Eye (tissue), 1 donor: ENCODE data around the gene NPR3.
"Not testable (repeated sequence)": the region's sequence is repeated elsewhere in the genome, so short reads cannot be mapped to it uniquely, and the experiment has no call there.

Source experiments
- DNase-seq: peaks from one replicate; pipeline ENCODE4 v3.0.0-alpha.2; 2015

NPR3 gene

DNA sequence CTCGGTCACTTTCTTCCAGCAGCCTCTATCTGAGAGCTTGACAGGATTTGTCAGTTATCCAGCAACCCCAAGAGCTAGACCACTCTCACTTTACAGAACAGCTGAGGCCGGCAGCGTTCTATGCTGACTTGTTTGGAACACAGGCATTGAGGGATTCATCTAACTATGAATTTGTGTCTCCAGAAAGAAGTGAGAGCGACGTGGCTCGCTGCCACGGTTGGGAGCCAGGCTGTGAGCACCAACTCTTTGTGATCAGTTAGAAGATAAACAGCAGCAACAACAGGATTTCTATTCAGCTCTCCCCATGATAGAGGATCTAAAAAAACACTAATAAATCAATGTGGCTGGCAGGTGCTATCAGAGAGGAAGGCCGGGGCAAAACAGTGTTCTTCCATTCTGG, 58.6 kb downstream of the NPR3 start:
- no peak for DNase-seq

DNA sequence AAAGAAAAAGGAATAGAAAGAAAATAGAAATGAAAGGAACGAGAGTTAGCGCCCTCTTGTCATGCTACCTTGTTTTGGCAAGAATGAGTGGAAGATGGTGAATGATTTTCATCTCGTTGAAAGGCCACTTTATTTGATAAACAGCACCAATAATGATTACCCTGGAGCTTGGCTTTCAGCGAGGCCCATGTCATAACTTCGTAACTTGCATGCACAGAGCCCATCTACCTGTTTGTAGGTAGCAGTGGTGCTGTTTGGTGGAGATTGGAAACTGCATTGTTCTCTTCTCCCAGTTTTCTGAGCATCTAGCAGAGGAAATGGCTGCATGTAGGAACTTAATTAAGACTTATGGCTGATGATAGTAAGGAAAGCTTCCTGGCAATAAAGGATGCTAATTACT, 59.3 kb downstream of the NPR3 start:
- DNase-seq: no peak

DNA sequence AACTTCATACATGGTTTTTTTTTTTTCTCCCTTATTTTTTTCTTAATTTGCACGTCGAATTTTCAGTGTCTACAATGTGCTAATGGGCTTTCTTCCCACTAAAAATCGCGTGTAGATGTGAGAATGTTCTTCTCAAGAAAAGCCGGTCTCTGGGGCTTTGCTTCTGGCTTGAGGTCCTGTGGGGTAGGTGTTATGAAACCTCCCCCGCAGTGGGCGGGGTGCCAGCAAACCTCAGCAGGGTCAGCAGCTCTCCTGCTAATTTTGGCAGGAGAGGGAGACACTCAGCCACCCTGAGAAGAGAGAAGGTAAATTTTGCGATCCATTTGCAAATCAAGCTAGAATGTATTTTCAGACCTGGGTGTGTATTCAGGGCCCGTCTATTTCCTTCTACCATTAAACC, 59.9 kb downstream of the NPR3 start:
- no peak for DNase-seq

DNA sequence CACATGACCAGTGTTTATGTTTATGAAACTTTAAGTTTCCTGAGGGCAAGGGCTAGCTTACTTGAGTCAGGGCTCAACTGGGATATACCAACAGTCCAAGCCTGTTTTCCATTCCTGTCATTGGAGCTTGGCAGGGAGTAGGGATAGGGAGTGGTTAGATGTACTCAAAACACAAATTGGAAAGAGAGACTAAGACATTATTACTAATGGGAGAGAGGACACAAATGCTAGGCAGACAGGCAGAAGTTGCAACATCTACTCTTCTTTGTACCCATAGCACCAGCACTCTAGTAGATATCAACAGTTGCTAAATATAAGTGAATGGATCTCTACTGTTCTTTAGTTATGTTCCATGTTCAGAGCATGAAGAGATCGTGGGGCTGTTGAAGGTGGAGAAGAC, 62.8 kb downstream of the NPR3 start:
- no peak for DNase-seq

DNA sequence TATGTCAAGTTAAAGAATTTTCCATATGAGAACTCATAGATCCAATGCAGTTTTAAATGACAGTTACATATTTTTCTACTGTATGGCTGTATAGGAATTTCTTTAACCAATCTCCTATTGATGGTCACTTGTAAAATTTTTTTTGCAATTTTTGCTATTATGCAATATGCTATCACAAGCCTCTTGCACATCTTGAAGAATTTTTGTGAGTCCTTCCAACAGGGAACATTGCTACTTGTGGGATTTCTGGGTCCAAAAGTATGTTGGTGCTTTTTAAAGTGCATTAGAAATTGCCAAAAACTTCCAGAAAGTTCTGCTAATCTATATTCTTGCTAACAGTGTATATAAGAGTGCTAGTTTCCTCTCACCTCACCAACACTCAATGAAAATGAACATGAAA, 65.1 kb downstream of the NPR3 start:
- DNase-seq: no peak

DNA sequence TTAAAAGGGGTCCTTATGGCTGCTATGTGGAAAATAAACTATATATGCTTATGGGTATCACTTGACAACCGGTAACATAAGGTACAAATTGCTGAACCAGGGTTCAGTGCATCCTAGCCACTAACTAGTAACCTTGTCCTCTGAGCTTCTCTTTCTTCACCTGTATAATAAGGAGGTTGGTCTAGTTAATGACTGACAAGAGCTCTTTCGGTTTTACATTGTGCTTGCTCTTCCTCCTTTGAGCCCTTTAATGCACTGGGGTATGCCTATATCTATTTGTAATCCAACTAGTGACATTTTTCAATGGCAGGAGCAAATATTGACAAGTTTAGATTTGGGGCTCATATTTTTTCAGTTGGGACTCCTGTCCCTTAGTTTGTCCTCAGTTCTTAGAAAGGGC, 66.1 kb downstream of the NPR3 start:
- no peak for DNase-seq

DNA sequence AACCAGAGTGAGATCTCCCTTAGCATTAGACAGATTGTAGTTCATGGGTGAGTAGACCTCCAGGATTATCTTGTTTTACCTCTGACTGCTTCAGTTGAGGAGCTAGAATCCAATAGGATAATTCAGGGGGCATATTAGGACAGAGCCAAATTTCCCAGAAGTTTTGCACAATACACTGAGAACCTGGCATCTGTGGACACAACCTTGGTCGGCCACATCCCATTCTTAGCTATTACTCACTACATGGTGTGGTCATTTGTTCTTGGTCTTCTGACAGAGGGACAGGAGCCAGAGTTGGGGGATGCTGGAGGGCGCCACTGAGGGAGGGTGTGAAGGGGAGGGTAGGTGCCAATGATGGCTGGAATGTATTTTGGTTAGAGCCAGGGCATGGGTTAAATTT, 66.6 kb downstream of the NPR3 start:
- no peak for DNase-seq

DNA sequence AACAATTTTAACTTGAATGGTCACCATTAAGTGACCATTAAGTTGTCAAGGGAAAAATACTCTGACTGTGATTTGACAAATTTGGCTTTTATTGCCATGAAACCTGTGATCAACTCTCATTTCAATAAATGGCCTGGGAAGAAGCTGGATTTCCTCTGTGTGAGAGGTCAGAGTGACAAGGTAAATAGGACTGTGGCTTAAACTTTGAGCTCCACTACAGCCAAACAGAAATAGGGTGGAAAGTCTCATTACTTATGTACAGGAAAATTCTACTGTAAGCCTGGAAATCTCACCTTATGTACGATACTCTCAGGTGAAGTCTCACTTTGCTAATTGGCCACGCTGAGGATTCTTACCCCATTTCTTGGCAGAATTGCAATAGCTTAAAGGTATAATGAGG, 67.3 kb downstream of the NPR3 start:
- no peak for DNase-seq

DNA sequence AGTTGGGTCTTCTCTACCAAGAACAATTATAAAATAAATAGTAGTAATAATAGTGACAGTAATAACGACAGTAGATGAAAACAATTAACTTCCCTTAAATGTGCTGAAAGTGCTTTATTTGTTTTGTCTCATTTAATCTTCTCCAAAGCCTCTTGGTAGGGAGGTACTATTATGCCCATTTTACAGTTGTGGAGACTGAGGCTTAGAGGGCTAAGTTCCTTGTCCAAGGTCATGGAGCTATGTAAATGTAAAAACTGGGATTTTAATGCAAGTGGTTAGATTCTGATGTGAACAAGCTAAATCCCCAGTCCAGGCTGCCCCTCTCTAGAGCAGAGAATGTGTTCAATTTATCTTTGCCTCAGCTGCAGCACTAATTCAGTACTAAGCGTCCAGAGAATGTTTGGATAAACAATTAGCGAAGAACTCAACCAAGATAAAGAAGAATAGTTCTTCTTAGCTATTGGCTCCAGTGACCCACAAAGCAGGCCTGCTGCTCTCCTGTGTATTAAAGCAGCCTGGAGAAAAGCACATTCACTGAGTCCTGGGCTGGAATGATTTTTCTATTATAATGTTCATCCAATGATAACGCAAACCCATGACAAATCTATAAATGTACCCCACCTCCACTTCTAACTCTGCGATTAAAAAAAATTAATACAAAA, 68.8 kb downstream of the NPR3 start:
- DNase-seq: no peak

DNA sequence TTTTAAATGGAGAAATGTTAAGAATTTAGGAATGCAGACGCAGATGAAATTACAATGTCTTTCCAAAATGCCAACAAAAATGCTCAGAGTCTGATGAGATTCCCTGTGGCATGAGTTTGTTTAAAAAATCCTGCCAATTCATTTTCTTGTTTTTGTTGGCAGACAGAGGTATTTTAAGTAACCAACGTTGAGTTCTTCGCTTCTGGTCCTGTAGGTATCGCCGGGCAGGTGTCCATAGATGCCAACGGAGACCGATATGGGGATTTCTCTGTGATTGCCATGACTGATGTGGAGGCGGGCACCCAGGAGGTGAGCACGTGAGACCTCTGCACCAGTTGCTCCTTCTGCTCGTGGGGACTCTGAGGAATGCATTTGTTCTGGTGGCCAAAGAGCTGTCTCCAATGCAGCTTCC, 69.4 kb downstream of the NPR3 start:
- DNase-seq: peak; percentile 13

DNA sequence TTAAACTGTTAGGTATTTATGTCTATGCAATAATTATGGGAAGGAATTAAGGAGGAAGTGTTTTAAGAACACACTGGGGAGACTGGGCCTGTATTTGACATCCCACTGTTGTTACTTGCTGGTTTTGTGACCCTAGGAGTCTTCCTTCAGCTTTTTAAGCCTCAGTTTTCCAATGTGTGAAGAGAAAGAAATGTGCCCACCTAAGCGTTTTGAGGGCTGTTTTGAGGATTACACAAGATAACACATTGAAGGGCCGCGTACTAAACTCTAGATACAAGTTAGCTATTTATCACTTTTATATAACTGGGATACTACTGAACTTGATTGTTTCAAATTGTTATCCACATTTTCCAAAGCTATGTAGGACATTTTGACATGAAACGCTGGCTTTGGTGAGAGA, 72.5 kb downstream of the NPR3 start:
- DNase-seq: no peak

DNA sequence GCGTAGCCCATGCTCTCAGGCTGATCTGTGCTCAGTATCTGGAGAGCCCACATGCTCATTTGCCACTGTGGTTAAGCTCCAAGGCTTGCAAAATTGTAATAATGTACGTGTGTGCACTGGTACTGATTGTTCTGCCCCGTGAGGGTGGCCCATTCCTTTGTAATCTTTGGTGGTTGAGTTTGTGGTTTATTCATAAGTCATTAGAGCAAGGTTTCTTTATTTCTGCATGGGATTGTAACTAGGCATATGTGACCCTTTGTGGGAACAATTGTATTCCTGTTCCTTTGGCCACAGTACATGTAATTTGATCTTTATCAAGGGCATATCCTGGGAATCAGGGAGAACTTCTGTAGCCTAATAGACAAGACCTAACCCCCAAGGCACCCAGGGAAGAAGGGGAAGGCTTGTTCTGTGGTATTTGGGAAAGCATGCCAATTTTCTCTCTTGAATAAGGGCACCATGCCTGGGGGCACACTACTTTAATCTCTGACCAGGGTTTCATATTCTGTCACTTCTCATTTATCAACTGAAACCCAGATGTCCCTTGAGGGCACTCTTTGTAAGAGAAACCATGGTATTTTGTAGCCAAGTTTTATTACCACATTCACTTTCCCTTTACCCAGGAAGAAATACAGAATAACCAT, 74.6 kb downstream of the NPR3 start:
- DNase-seq: peak; percentile 82

DNA sequence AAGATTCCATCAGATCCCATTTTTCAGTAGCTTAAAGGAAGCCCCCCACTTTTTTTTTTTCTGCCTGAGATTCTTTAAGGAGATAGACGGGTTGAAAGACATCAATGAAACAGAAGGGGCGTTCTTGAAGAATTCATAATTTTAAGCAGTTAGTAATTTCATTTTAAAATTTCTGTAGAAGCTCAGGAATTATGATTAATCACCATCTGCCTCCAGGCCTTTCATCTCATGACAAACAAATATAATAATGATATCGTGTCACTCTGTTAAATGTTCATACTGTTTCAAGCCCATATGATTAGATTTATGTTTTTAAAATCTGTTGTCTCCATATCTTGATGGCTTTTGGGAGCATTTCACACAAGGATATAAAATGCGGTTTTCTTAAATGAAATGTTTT, 75.2 kb downstream of the NPR3 start:
- DNase-seq: no peak

DNA sequence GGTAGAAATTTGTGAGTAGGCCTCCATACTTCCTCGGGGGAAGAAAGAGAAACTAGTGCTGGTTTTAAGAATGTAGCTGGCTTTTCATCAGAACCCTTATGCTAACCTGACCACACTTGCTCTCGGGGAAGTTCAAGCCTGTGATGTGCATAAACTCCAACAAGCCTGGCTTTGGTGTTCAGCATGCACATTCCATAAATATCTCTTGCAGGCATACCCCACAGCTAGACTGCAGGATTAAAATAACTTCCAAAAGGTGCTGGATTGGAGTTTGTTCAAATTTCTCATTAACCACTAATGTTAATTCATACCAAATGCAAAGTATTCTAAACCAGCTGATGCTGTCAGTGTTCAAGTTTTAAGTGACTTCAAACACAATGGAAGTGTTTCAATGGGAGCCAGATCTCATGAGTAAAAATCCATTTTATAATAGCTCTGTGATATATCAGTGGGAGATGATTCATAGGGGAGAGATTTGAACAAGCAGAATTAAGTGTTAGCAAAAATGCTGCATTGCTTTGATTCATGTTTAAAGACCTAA, 79.4 kb downstream of the NPR3 start:
- DNase-seq: no peak

DNA sequence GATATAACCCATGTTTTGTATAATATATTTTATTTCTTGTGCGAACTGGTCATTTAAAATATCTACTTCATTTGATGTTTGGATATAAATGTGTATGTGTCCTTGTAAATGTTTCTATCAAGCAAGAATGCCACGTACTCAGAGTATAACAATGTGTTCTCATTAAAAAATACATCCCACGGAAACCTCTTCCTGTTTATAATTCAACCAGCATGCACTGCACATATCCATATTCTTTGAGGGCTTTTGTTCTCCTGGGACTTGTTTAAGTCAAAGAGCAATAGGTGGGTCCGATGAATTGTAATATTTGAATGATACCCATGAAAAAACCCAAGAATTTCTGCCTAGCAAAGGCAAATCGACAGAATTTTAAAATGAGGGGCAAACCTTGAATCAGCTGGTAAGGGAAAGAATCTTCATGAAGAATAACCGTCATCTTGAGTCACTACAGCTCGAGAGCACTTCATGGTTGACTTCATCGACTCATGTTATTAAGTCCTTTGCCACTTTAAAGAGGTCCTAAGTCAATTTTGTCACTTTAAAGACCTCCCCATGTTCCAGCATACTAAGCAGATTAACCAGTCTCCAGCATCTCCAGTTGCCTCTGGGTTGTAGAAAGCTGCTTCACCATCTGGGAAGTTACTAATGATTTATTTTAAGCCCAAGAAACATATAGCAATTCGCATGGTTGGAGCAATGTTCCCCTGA, 80.6 kb downstream of the NPR3 start:
- no peak for DNase-seq

DNA sequence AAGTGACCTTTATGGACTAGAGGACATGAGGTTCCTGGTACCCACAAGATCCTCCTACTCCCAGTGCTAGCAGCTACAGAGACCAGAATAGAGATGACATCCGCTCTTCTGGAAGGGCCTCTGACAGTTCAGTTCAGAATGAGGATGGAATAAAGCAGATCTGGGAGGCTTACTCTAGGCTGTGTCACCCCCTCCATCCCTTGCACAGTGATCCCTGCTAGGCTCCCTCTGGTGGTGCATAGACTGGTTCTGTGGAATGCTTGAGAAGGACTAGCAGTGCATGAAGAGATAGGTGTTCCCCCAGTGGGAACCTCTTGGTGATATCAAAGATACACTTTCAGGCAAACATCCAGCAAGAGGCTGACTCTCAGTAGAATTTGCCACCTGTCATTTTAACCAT, 83.0 kb downstream of the NPR3 start:
- no peak for DNase-seq

DNA sequence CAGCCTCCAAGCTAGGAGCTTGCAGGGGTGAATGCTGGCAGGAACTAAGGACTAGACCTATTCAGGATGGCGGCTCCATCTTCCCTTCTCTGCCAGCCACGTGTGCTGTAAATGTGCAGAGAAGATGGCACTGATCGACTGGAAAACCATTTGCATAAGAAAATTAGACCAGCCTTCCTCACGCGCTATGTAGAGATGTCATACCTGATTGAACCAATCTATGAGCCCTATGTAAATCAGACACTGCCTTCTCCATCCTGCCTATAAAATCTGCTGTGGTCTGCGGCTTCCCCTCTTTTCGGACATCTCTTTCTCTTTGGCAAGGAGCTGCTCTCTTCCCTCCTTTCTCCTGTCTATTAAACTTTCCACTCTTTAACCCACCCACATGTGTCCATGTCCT, 91.6 kb downstream of the NPR3 start:
- no peak for DNase-seq

DNA sequence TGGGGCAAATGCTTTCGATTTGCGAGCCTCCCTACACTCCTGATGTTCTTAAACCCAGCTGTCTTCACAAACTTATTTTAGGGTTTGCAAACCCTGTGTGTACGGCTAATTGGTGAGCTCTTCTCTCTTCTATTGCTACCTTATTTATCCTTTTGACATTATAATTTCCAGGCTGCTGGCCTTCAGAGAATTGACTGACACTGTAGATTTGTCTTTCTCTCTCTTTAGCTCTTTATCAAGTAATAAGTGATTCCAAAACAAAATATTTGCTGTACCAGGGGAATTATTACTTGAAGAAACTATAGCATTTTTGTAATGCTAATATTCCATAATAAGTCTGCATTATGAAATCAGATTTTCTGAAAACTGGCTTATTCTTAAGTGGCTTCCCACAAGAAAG, 92.5 kb downstream of the NPR3 start:
- DNase-seq: no peak

DNA sequence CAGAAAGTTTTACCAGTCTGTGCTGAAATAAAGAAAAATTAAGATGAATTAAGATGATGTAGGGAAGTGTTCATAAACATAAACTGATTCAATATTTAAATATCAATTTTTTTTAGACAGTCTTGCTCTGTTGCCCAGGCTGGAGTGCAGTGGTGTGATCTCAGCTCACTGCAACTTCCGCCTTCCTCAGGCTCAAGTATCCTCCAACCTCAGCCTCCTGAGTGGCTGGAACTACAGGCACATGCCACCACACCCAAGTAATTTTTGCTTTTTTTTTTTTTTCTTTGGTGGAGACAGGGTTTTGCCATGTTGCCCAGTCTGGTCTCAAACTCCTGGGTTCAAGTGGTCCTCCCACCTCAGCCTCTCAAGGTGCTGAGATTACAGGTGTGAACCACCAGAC, 94.3 kb downstream of the NPR3 start:
- not testable (repeated sequence) for DNase-seq

DNA sequence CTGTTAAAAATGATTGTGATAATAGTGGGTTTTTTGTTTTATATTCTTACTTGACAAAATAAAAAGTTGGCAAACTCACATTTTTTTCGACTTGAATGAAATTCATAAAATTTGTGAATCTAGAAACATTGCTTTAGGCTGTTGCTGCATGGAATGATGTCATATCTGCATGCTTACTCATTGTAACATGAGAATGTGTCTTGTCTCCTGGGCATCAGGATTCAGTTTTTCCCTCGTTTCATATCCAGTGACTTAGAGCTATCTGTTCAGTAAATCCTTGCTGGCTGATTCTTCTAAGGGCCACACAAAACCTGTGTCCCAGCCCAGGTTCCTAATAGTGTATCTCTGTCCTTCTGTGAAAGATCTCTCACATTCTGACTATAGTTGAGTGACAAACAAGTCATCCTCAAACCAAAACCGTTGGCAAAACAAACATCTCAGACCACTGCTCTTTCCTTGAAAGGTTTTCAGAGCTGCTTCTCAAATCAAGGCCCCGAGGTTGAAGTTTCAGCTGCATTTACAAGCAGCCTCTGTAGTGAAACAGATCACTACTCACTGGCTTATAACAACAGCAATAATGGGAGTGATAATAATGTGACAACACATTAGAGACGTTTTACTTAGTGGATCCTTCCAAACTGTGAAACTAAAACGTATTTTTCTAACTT, 95.0 kb downstream of the NPR3 start:
- DNase-seq: peak; percentile 57

DNA sequence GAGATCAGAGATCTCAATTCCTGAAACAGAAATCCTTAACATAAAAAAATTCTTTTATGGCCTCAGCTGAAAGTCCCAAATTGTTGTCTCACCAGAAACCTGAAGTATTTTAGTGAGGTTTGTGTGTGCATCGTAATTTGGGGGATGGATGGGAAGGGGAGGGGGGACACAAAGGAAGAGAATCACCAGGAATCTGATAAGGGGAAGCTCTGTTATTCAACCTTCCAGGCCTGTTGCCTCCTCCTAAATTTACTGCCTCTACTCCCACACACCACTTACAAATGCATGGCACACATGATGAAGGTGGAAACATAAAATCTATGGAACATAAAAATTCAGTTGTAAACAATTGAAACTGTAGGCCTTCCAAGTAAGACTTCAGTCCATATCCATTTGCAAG, 97.7 kb downstream of the NPR3 start:
- no peak for DNase-seq

DNA sequence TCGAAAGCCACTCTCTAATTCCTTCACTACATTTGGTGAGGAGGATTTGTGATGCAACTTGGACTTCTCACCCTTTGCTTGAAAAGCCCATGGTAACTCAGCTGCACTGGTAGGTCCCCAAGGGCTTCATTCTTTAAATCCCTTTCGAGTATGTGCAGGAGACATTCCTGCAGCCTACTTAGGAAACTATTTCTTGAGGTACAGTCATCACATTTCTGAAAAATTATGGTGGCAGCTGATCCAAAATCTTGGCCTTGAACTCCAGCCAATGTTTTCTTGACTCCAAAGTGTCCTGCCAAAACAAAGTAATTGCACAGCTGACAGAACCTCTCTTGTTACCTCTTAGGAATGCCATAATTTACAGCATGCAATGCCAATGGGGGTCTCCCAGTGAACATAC, 99.7 kb downstream of the NPR3 start:
- peak; percentile 27 for DNase-seq

DNA sequence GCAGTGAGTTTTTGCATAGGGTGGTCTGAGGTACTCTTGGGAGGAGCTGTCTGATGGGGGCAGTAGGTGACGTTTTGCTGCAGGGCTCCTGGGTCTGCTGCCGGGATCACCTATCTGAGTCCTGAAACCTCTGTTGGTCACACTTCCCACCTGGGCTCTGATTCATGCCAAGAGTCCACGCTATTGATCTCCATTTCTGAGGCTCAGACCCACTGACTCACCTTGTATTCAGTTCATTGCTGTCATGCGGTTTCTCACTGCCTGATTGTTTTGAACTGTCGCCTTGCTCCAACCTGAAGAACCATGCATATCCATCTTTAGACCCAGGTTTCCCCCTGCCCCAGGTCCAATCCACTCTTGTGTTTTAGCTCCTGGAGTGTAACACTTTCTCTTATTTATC, 101.3 kb downstream of the NPR3 start:
- DNase-seq: no peak

DNA sequence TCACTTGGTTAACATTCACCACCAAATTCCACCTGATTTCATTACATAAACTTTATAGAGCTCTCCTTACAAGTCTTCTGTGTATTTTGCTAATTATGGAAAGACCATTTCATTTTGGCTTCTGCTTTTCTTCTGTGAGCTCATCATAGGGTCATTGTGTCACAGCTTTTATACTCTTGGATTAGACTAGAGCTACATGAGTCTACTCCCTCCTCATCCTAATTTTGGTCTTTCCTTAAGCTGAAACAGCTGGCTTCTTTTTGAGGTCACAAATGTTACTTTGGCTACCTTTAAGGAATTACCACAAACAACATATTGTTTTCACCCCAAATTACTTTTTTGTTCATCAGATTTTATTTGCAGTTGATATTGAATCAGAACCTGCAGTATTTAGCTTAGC, 103.0 kb downstream of the NPR3 start:
- DNase-seq: no peak
